H9 (cell line): ENCODE results near the gene ZNF776. TPM values are rescaled to one million over a fixed set of nuclear protein-coding genes. Genes with fewer than 3 reads are reported as not detected.
A peak's percentile ranks its signal among the peaks of the same experiment; 100 is the strongest.

Experiments used
- DNase-seq: peaks from one replicate; pipeline ENCODE4 v3.0.0-alpha.2; 2017
- H2AFZ ChIP-seq: one replicate; pipeline ENCODE4 v1.6.1; 2013; ENCODE audit warnings: mild to moderate bottlenecking, low read length, control low read depth, moderate library complexity
- H2AK5ac ChIP-seq: 2 replicates; pipeline ENCODE4 v1.6.1; 2013; ENCODE audit warnings: low read length, control low read depth, mixed read lengths; ENCODE audit not compliant: insufficient read length
- H2BK120ac ChIP-seq: one replicate; pipeline ENCODE4 v1.6.1; 2013; ENCODE audit warnings: low read depth, mild to moderate bottlenecking, low read length, control low read depth, inconsistent platforms; ENCODE audit not compliant: poor library complexity, severe bottlenecking
- H2BK12ac ChIP-seq: 2 replicates; pipeline ENCODE4 v1.6.1; 2013; ENCODE audit warnings: low read length, control low read depth, mixed read lengths, low read depth; ENCODE audit not compliant: insufficient read length
- H2BK15ac ChIP-seq: 2 replicates; pipeline ENCODE4 v1.6.1; 2013; ENCODE audit warnings: low read depth, low read length, control low read depth
- H2BK20ac ChIP-seq: one replicate; pipeline ENCODE4 v1.6.1; 2013; ENCODE audit warnings: low read depth, mild to moderate bottlenecking, low read length, control low read depth, inconsistent platforms; ENCODE audit not compliant: poor library complexity, severe bottlenecking
- H2BK5ac ChIP-seq: 2 replicates; pipeline ENCODE4 v1.6.1; 2013; ENCODE audit warnings: low read length, control low read depth, mixed read lengths; ENCODE audit not compliant: insufficient read length
- H3K14ac ChIP-seq: 2 replicates; pipeline ENCODE4 v1.6.1; 2013; ENCODE audit warnings: low read length, control low read depth; ENCODE audit not compliant: insufficient read depth
- H3K18ac ChIP-seq: 2 replicates; pipeline ENCODE4 v1.6.1; 2013; ENCODE audit warnings: low read depth, mild to moderate bottlenecking, mixed read lengths, low read length, control low read depth; ENCODE audit not compliant: insufficient read length
- H3K23ac ChIP-seq: 2 replicates; pipeline ENCODE4 v1.6.1; 2013; ENCODE audit warnings: low read length, control low read depth, mixed read lengths, low read depth; ENCODE audit not compliant: insufficient read length
- H3K23me2 ChIP-seq: 2 replicates; pipeline ENCODE4 v1.6.1; 2013; ENCODE audit warnings: low read depth, mild to moderate bottlenecking, mixed read lengths, low read length, control low read depth; ENCODE audit not compliant: insufficient read length, poor library complexity, severe bottlenecking
- H3K27ac ChIP-seq: 2 replicates; pipeline ENCODE4 v1.5.1; 2013; ENCODE audit warnings: low read length, control low read depth, mixed read lengths, low read depth; ENCODE audit not compliant: insufficient read length
- H3K27me3 ChIP-seq: 2 replicates; pipeline ENCODE4 v1.6.1; 2013; ENCODE audit warnings: low read length, control low read depth, inconsistent platforms; ENCODE audit not compliant: insufficient read depth
- H3K4ac ChIP-seq: 2 replicates; pipeline ENCODE4 v1.6.1; 2013; ENCODE audit warnings: low read depth, mild to moderate bottlenecking, control low read depth, inconsistent platforms, low read length, moderate library complexity
- H3K4me1 ChIP-seq: 2 replicates; pipeline ENCODE4 v1.6.1; 2013; ENCODE audit warnings: low read length, control low read depth, inconsistent platforms; ENCODE audit not compliant: insufficient read depth
- H3K4me2 ChIP-seq: 2 replicates; pipeline ENCODE4 v1.6.1; 2013; ENCODE audit warnings: low read length, control low read depth, mixed read lengths; ENCODE audit not compliant: insufficient read length, insufficient read depth
- H3K56ac ChIP-seq: 2 replicates; pipeline ENCODE4 v1.6.1; 2013; ENCODE audit warnings: low read depth, mild to moderate bottlenecking, mixed read lengths, low read length, control low read depth; ENCODE audit not compliant: insufficient read length
- H3K79me1 ChIP-seq: 2 replicates; pipeline ENCODE4 v1.6.1; 2013; ENCODE audit warnings: low read depth, mild to moderate bottlenecking, moderate library complexity, low read length, control low read depth, inconsistent platforms; ENCODE audit not compliant: insufficient read depth, poor library complexity, severe bottlenecking
- H3K79me2 ChIP-seq: 2 replicates; pipeline ENCODE4 v1.6.1; 2013; ENCODE audit warnings: low read length, control low read depth, inconsistent platforms; ENCODE audit not compliant: insufficient read depth
- H3K9ac ChIP-seq: 2 replicates; pipeline ENCODE4 v1.6.1; 2013; ENCODE audit warnings: low read length, control low read depth, mixed read lengths; ENCODE audit not compliant: insufficient read length; ENCODE audit errors: extremely low read depth
- H3K9me3 ChIP-seq: one replicate; pipeline ENCODE4 v1.6.1; 2013; ENCODE audit warnings: low read depth, low read length, inconsistent platforms; ENCODE audit not compliant: control insufficient read depth
- H3T11ph ChIP-seq: one replicate; pipeline ENCODE4 v1.6.1; 2013; ENCODE audit warnings: mild to moderate bottlenecking, low read length, control low read depth, inconsistent platforms
- H4K20me1 ChIP-seq: one replicate; pipeline ENCODE4 v1.6.1; 2013; ENCODE audit not compliant: control insufficient read depth, insufficient read length, insufficient read depth
- H4K5ac ChIP-seq: 2 replicates; pipeline ENCODE4 v1.6.1; 2013; ENCODE audit warnings: low read depth, mild to moderate bottlenecking, mixed read lengths, low read length, control low read depth; ENCODE audit not compliant: insufficient read length
- H4K8ac ChIP-seq: replicated peaks from 2 replicates; pipeline ENCODE4 v1.6.1; 2013; ENCODE audit warnings: low read length, control low read depth, mixed read lengths, low read depth; ENCODE audit not compliant: insufficient read length
- H4K91ac ChIP-seq: 2 replicates; pipeline ENCODE4 v1.6.1; 2013; ENCODE audit warnings: low read depth, mild to moderate bottlenecking, moderate library complexity, mixed read lengths, low read length, control low read depth; ENCODE audit not compliant: insufficient read length
- H3K27ac Mint-ChIP-seq, 3 experiments: 2 replicates in 2 of 3; 3 replicates in 1 of 3; pipeline ENCODE4 v1.8.0; 2020 to 2021; ENCODE audit warnings: mixed read lengths in 3 of 3, mild to moderate bottlenecking in 1 of 3, moderate library complexity in 1 of 3
- H3K27me3 Mint-ChIP-seq: 2 replicates; pipeline ENCODE4 v1.8.0; 2021; ENCODE audit warnings: low read depth, mild to moderate bottlenecking, moderate library complexity, mixed read lengths
- H3K36me3 Mint-ChIP-seq, 3 experiments: 2 replicates in 2 of 3; 3 replicates in 1 of 3; pipeline ENCODE4 v1.8.0; 2020 to 2021; ENCODE audit warnings: low read depth in 3 of 3, mixed read lengths in 3 of 3; ENCODE audit not compliant: insufficient read depth in 1 of 3
- H3K4me1 Mint-ChIP-seq, 2 experiments: 2 replicates each; pipeline ENCODE4 v1.8.0; 2020; ENCODE audit warnings: mixed read lengths in 2 of 2
- H3K4me3 Mint-ChIP-seq, 2 experiments: 2 replicates in 1 of 2; 3 replicates in 1 of 2; pipeline ENCODE4 v1.8.0; 2020 to 2021; ENCODE audit warnings: mild to moderate bottlenecking in 2 of 2, mixed read lengths in 2 of 2, moderate library complexity in 1 of 2
- H3K9me3 Mint-ChIP-seq, 2 experiments: 2 replicates in 1 of 2; 3 replicates in 1 of 2; pipeline ENCODE4 v1.8.0; 2020; ENCODE audit warnings: mild to moderate bottlenecking in 2 of 2, mixed read lengths in 2 of 2, moderate library complexity in 1 of 2
- WGBS: extraction: QIAGEN DNeasy Blood & Tissue Kit; methylation state at CpG from one replicate; pipeline ENCODE4 v1.1.7; 2013; ENCODE audit warnings: missing lambda C conversion rate, low lambda C conversion rate, mixed read lengths; ENCODE audit not compliant: insufficient read length; ENCODE audit errors: extremely low coverage; 5-methylcytosine and 5-hydroxymethylcytosine counted together
- total RNA-seq: library from RNA; stranded (reverse); gene quantifications from 2 replicates; pipeline ENCODE4 v1.2.1, GENCODE V29; 2021
- TF ChIP-seq, protein P1 (sequence below): fragments of 200-600 bp; sonication (generic); conservative IDR thresholded peaks from 3 replicates; pipeline ENCODE4 v1.8.0; 2021; ENCODE audit warnings: antibody characterized with exemption, mild to moderate bottlenecking

ZNF776 gene
- total RNA-seq, 1 experiment from 2014 or later: 19.7 TPM

DNA sequence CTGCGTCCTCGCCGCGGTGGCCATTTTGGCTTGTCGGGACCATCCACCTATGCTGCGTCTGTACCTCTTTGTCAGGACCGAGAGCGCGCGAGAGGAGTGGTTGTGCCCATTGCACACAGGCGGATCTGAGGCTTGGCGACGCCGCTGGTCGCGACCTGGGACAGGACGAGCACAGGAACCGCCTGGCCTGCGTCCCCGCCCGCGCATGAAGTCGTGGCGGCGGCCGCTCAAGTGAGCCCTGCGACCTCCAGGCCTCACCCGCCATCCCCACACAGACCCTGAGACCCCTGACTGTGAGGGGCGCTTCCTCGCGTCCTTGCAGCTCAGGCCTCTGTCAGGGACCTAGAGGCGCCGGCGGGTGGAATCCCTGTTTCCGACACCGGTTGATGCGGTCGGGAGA is 39.7 kb downstream of the ZNF776 start:
- Histone ChIP-seq H3K23ac (no peak overlapping the region), H3K4me1 (no peaks in the 10 kb centered on the region; the same call in 1 of the 2 replicates), H3K14ac (no peak overlapping the region), H4K20me1 (no peaks in the 10 kb centered on the region), H3T11ph (no peak overlapping the region), H2BK15ac (no peak overlapping the region), H2BK12ac (no peak overlapping the region), H4K8ac (no peak overlapping the region), H3K9me3 (no peaks in the 10 kb centered on the region), H2AK5ac (no peak overlapping the region), H4K91ac (no peak overlapping the region), H3K4me2 (no peak overlapping the region), H3K9ac (no peak overlapping the region), H2BK5ac (no peak overlapping the region), H2AFZ (no peak overlapping the region), H3K18ac (no peak overlapping the region), H3K27ac (no peak overlapping the region), H3K27me3 (no peaks in the 10 kb centered on the region; the same call in 1 of the 2 replicates), H3K79me1 (no peaks in the 10 kb centered on the region), H2BK120ac (no peak overlapping the region), H4K5ac (no peak overlapping the region), H3K4ac (no peak overlapping the region), H3K79me2 (no peaks in the 10 kb centered on the region; the same call in 1 of the 2 replicates), H3K23me2 (no peaks in the 10 kb centered on the region), H3K56ac (no peak overlapping the region), H2BK20ac (no peak overlapping the region)
- DNase-seq: no peak
- TF ChIP-seq, protein P1, sequence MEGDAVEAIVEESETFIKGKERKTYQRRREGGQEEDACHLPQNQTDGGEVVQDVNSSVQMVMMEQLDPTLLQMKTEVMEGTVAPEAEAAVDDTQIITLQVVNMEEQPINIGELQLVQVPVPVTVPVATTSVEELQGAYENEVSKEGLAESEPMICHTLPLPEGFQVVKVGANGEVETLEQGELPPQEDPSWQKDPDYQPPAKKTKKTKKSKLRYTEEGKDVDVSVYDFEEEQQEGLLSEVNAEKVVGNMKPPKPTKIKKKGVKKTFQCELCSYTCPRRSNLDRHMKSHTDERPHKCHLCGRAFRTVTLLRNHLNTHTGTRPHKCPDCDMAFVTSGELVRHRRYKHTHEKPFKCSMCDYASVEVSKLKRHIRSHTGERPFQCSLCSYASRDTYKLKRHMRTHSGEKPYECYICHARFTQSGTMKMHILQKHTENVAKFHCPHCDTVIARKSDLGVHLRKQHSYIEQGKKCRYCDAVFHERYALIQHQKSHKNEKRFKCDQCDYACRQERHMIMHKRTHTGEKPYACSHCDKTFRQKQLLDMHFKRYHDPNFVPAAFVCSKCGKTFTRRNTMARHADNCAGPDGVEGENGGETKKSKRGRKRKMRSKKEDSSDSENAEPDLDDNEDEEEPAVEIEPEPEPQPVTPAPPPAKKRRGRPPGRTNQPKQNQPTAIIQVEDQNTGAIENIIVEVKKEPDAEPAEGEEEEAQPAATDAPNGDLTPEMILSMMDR: no peak
- H3K4me1 Mint-ChIP-seq: peaks cover 5 to 12% of the 10 kb centered on the region in 2 experiments
- no CpG with 5 or more reads among the region's 38 CpGs for WGBS
- peaks cover 16 to 34% (median 27%) of the 10 kb centered on the region in 3 experiments; a peak in 6 of 7 replicates for H3K36me3 Mint-ChIP-seq
- no peak overlapping the region for H3K4me3 Mint-ChIP-seq
- H3K27me3 Mint-ChIP-seq: peaks cover 2% of the 10 kb centered on the region
- no peaks in the 10 kb centered on the region for H3K9me3 Mint-ChIP-seq
- peak overlapping the region; percentile 45 to 72 (median 46); a peak in 2 of 7 replicates for H3K27ac Mint-ChIP-seq
